Measurements from ENCODE around the gene PPFIA2.

Gene PPFIA2

DNA sequence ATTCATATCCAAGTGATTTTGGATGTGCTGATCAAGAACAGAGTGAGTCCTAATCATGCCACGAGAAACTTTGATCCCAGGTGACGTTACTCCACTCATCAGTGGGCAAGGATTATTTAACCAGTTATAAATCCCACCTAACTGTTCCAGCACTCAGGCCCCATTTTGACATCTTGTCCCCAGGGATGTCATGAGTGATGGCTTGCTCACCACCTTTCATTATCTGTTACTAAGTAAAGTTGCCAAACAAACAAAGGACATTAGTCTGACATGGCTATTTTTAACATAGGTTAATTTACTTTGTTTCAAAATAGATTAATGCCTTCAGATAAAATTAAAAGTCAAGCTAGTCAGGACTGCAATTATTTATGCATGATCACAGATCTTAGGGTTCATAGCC is 425.3 kb downstream of the PPFIA2 start:
- DNase-seq, result no peak

DNA sequence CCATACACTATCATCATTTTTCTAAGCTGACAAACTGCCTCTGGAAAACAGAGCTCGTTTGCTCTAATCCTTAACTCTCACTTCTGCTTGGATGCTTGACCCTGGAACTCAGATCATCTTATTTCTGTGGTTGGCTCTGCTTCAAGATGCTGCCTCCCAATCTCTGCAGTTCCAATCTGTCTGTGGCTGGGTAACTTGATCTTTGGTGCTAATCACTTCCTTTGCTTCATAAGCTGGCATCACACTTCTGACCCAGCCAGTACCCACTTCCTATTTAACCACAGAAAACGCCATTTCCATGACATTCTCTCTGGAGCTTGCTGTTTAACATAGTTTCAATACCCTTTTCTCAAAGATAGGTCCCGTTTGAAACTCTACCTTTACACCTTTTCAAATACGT is 427.1 kb downstream of the PPFIA2 start:
- DNase-seq, result no peak

GRCh38 chr12:81330480-81330879 is 428.7 kb downstream of the PPFIA2 start:
- no peak for DNase-seq

GRCh38 chr12:81329085-81329484 is 430.1 kb downstream of the PPFIA2 start:
- no peak for DNase-seq

DNA sequence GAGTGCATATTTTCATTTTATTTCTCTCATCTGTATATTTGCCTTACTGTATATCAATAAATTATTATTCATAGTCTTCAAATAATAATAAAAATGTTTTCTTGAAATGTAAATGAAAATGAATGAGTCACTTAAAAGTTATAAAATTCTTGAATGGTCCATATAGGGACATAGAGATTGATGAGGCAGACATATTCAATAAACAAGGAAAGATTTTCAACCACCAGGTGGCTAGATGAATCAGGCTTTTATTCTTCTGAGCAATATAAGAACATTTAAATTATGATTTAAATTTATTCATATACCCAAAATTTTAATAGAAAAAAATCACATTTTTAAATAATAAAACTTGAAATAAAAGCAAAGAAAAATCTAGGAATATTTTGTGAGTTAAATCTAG is 431.7 kb downstream of the PPFIA2 start:
- DNase-seq, result no peak

DNA sequence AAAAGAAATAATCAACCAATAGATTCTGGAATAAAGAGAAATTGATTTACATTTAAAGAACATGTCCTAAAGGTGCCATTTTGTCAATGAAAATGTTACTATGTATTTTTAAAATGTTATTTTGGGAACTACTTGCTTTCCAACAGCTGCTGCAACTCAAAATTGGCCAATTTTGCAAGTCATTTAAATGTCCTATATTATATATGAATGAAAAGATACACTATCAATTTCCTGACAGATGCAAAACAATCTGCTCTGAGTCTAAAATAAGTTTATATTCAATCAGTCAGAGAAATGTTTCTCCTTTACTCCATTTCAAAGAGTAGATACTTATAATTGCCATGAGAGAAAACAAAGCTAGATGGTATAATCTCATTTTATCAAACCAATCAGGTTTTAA is 434.1 kb downstream of the PPFIA2 start:
- no peak for DNase-seq

DNA sequence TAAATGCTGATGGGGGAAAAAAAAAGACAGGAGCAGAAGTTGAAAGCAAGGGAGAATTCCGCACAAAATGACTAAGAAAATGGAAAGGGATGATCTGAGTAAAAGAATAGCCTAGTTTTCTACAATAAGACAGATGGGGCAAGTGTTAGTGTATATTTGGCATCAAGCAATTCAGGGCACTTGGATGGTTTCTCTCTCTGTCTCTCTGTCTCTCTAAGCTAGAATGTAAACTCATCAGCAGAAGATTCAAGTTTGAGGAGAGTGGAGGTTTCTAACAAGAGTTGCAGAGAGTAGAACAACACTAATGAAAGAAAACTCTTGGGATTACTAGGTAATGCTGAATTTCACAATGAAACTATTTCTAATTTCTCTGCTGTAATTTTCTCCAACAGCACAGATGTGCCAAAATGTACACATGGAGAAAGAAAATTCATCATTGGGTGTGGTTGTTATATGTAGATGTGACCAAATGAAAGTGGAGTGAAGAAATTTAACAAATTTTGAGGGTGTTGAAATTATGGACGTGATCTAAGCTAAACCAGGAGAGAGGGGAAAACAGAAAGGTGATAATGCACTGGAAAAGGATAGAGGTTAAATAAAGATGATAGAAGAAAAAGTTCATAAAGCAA is 444.1 kb downstream of the PPFIA2 start:
- no peak for DNase-seq

DNA sequence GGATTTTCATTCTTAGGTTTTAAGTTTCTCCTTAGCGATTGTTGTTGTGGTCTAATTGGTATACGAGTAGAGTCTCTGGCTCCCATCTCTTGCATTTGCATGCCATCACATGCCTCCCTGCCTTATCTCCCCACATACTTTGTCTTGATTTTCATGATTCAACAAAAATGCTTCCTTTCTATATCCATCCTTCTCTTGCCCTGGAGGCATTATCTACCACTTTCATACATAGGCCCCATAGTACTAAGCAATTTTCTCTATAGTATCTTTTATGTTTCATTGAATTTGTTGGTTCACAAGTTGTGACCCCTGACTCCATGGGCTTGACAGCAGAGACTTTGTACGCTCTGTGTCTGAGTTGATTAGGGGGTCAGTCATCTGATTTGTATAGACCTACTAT is 455.2 kb downstream of the PPFIA2 start:
- no peak for DNase-seq

- DNase-seq, result no peak
Measured at GRCh38 chr12:81300454-81300853, 458.7 kb downstream of the PPFIA2 start.

- DNase-seq, result no peak
Measured at GRCh38 chr12:81297601-81298000, 461.5 kb downstream of the PPFIA2 start.

DNA sequence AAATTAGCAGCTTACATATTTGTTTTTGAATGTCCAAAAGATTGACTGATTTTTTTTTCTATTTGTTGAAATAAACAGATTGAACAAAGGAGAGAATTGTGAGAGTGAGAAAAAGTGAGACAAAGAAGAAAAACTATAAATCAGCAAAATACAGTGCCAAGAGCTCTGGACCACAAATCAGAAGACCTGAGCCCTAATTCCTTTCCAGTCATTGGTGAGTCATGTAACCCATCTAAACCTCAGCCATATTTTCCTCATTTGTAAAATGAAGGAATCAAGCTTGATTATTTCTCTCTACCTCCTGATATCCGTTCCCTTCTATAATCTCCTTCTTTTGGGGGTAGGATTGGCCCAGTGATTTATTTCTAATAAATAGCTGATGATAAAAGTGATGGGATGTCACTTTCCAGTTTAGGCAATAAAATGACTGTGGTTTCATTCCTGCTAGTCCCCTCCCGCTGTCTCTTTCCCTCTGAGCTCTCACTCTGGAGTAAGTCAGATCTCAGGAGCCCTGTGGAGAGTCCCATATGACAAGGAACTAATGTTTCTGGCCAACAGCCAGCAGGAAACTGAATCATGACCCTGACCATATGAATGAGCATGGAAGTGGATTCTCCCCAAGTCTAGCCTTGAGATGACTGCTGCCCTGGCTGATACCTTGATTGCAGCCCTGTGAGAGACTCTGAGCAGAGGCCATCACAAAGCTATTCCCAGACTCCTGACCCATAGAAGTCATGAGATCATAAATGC is 462.4 kb downstream of the PPFIA2 start:
- DNase-seq, result no peak

DNA sequence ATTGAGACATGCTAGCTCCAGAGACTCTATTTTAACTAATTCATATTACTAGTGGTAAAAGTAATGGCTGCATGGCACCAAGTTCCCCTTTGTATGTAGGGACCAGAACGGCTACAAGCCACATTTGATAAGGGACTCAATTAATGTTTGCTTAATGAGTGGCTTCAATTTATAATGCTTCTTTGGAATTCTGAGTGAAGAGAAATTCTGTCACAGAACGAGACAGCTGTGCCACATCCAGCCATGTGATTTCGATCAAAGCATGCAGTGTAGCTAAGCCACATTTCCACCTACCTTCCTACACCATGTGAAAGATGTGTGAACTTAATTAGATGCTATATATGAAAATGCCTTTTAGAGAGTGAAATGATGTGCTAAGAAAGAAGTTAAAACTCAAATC is 463.9 kb downstream of the PPFIA2 start:
- DNase-seq, result no peak

DNA sequence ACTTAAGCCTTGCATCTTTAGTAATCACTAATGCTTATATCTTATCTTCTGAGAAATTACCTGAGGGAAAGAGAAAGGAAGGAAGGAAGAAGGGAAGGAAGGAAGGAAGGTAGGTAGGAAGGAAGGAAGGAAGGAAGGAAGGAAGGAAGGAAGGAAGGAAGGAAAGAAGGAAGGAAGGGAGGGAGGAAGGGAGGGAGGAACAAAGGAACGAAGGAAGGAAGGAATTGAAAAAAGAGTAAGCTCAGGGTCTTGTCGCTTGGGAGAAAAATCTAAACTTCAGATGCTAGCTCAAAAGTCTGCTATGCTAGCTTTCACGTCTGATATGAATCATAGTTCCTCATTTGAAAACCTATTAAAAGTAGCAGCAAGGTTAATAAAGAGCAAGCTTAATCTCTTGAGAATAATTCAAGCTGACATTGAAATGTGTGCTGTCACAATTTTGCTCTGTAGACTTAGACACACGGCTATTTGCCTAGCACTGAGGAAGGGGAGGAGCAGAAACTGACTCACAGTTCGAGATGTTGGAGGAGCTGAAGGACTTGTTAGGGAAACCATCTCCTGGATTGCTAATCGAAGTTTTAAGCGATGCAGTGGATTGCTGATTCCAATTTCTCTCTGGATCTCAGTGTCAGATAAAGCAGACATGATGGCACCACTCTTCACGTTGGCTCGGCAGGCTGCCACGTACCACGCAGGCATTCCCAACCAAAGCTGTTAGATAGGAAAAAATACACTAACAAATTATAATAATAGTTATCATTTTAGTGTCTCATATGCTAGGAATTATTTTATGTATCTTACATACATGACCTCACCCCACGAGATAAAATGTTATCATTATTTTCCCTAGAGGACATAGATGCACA is 464.6 kb downstream of the PPFIA2 start:
- DNase-seq, result no peak

DNA sequence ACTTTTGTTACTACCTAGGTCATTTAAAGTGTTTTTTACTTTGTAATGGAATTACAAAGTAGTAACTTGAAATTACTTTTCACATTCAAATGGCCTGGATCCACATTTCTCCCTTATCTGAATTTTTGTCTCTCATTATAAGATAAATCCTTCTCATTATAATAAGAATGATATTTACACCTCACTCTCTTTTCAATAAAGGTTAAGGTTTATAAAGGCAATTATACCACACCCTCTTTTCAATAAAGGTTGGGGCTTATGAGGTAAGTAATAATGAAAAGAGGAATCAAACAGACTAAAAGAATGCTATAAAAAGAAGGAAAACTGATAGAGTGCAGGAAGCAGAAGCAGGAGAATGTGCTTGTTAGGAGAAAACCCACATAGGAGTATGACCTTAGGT is 470.5 kb downstream of the PPFIA2 start:
- no peak for DNase-seq

DNA sequence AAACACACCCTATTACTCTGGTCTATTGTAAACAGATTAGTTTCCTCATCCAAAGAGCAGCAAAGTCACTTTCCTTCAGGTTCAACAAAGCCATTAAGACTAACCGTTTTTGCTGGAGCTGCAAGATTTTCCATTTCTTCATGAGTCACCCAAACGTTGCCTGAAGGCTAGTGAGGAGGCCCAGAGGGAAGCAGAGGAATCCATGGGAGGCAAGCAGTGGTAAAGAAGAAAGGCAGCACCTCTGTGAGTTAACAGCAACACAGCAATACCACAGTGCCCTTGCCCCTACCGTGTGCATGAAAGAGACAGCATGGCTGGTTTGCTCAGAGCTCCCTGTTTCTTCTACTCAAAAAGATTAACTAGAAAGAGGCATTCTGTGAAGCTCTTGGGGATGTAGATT is 475.0 kb downstream of the PPFIA2 start:
- no peak for DNase-seq

DNA sequence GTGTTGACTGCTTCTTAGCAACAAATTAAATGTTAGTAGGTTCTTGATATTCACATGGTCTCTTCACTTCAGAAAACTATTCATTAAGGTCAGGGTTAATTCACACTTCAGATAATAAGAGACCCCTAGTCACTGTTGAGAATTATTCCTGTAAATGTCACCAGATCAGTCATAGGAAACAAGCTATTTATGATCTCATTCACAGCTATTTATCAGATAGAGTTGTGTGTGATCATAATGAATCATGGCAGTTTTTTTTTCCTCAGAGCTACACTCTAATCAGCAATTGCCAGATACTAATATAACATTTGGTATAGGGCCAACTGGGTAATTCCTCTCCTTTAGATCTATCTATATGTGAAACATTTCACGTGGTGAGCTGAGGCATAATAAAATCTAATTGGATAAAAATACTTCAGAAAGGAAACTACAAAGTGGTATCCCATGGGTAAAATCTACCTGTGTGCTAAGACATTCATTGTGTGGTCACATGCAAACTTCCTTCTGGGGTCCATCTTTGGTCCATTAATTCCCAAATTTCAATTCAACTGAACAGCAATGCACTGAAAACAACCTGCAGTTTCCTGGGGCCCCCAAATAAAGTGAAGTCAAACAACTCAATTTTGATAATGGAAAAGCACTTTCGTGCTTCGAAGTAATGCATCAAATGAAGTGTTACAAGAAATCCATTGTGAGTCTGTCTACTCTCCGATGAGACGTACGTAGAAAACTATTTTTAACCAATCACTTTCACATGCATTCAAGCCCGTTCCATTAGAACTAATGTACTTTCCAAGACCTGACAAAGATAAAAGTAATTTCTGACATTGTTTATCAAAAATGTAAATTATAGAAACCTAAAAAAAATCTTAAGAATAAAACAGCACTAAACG is 484.3 kb downstream of the PPFIA2 start:
- no peak for DNase-seq

DNA sequence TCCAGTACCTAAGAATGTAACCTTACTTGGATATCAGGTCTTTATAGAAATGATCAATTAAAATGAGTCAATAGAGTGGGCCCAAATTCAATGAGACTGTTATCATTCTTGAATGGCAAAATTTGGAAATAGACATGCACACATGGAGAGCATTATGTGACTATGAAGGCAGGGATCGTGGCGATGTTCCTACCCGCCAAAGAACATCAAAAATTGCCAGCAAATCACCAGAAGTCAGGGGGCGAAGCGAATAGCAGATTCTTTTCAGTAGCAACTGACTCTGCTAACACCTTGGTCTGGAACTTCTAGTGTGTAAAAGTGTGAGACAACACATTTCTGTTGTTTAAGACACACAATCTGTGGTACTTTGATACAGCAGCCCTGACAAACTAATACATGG is 488.8 kb downstream of the PPFIA2 start:
- no peak for DNase-seq

DNA sequence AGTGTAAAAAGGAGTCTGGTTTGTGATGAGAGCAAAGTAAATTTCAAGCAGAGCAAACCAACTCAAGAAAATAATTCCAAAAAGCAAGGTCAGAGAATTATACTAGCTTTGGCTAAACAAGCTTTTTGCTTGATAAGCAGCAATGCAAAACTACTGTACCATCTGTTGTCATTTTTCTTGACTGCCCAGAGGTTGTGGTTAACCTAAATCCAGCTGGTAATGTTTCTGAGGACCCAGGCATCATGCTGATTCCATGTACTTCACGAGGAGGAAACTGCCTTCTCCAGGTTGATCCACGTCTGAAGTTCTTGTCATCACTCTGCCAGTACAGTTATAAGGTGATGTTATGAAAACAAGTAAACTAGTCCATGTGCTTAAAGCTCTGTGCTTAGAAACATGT is 496.1 kb downstream of the PPFIA2 start:
- DNase-seq, result no peak

- no peak for DNase-seq
Measured at GRCh38 chr12:81261508-81262207, 497.5 kb downstream of the PPFIA2 start.

GRCh38 chr12:81259360-81259759 is 499.8 kb downstream of the PPFIA2 start:
- no peak for DNase-seq

GRCh38 chr12:81257947-81258551 is 501.1 kb downstream of the PPFIA2 start:
- no peak for DNase-seq

DNA sequence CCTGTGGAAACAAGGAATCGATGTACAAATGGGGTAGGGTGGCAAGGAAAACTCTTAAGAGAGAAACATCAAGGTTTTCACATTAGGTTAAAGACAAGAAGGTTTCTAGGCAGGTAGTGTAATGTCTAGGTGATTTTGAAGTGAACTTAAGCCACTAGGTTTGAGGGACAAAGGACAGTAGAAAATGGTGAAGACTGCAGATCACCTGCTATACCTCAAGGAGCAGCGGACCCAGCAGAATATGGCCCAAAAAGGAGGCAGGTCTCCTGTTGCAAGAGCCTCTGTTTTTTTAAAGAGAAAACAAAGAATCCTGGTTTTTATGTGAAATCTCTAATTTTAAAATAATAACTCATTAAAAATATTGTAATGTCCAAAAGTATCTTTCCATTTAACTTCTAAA is 503.2 kb downstream of the PPFIA2 start:
- no peak for DNase-seq

All from cerebellar nuclear complex (tissue), 1 donor.